Measurements from ENCODE around the gene SSB.
A peak's percentile ranks its signal among the peaks of the same experiment; 100 is the strongest.
"Not testable (repeated sequence)": the region's sequence is repeated elsewhere in the genome, so short reads cannot be mapped to it uniquely, and the experiment has no call there.

The SSB gene

GRCh38 chr2:169828141-169828811 lies 29.6 kb downstream of the SSB start:
- DNase-seq (ENCODE audit: low read depth in 2 of 2), result peak; percentile 50 to 53
- peak overlapping the region; percentile 81 to 97 for H3K4me3 ChIP-seq (replicated peaks in 1 of 2; ENCODE audit: low read depth in 2 of 2, low read length in 2 of 2)
- no peak for TF ChIP-seq CTCF (IDR thresholded peaks at IDR 0.05; ENCODE audit: low read depth, low read length)

- TF ChIP-seq CTCF (IDR thresholded peaks at IDR 0.05; ENCODE audit: low read depth, low read length), result no peak
Observed at GRCh38 chr2:169834401-169834800, 35.7 kb downstream of the SSB start.

GRCh38 chr2:169838743-169839489 lies 40.2 kb downstream of the SSB start:
- no peak for TF ChIP-seq CTCF (IDR thresholded peaks at IDR 0.05; ENCODE audit: low read depth, low read length)
- DNase-seq (ENCODE audit: low read depth in 2 of 2), result no peak
- no peak overlapping the region for H3K4me3 ChIP-seq (replicated peaks in 1 of 2; ENCODE audit: low read depth in 2 of 2, low read length in 2 of 2)

More at GRCh38 chr2:169834401-169834800, 35.7 kb downstream of the SSB start:
- DNase-seq (ENCODE audit: low read depth in 2 of 2), result no peak
- H3K4me3 ChIP-seq (replicated peaks in 1 of 2; ENCODE audit: low read depth in 2 of 2, low read length in 2 of 2), result no peak overlapping the region

- TF ChIP-seq CTCF (IDR thresholded peaks at IDR 0.05; ENCODE audit: low read depth, low read length), result no peak
- DNase-seq (ENCODE audit: low read depth in 2 of 2), result peak; percentile 20 to 85
- H3K4me3 ChIP-seq (replicated peaks in 1 of 2; ENCODE audit: low read depth in 2 of 2, low read length in 2 of 2), result peak overlapping the region in 1 of 2 donors; percentile 15
Observed at GRCh38 chr2:169839954-169840746, 41.5 kb downstream of the SSB start.

GRCh38 chr2:169840747-169841142 lies 42.1 kb downstream of the SSB start:
- TF ChIP-seq CTCF (IDR thresholded peaks at IDR 0.05; ENCODE audit: low read depth, low read length), result no peak
- peak overlapping the region in 1 of 2 donors; percentile 15 for H3K4me3 ChIP-seq (replicated peaks in 1 of 2; ENCODE audit: low read depth in 2 of 2, low read length in 2 of 2)

GRCh38 chr2:169841625-169842024 lies 43.0 kb downstream of the SSB start:
- not testable (repeated sequence) for DNase-seq (ENCODE audit: low read depth in 2 of 2); H3K4me3 ChIP-seq (replicated peaks in 1 of 2; ENCODE audit: low read depth in 2 of 2, low read length in 2 of 2)

More at GRCh38 chr2:169840747-169841142, 42.1 kb downstream of the SSB start:
- no peak for DNase-seq (ENCODE audit: low read depth in 2 of 2)

- DNase-seq (ENCODE audit: low read depth in 2 of 2), result peak in 1 of 2 donors; percentile 21
- H3K4me3 ChIP-seq (replicated peaks in 1 of 2; ENCODE audit: low read depth in 2 of 2, low read length in 2 of 2), result no peak overlapping the region
- TF ChIP-seq CTCF (IDR thresholded peaks at IDR 0.05; ENCODE audit: low read depth, low read length), result no peak
Observed at GRCh38 chr2:169845016-169845415, 46.3 kb downstream of the SSB start.

GRCh38 chr2:169848959-169849693 lies 50.5 kb downstream of the SSB start:
- H3K4me3 ChIP-seq (replicated peaks in 1 of 2; ENCODE audit: low read depth in 2 of 2, low read length in 2 of 2); DNase-seq (ENCODE audit: low read depth in 2 of 2): not testable (repeated sequence)

All from cardiac fibroblast (primary cell).